HEK293T (cell line): ENCODE data around the gene PBX1.

Experiments used
- BHLHE40 ChIP-seq: fragments of 450-650 bp; IDR thresholded peaks from 2 replicates; pipeline ENCODE4 v1.6.1; 2016; ENCODE audit warnings: mild to moderate bottlenecking, moderate library complexity, borderline replicate concordance
- FOXA1 ChIP-seq: fragments of 450-650 bp; IDR thresholded peaks from 2 replicates; pipeline ENCODE4 v1.6.1; 2016; ENCODE audit warnings: mild to moderate bottlenecking
- HDGF ChIP-seq: fragments of 450-650 bp; IDR thresholded peaks from 2 replicates; pipeline ENCODE4 v1.6.1; 2017; ENCODE audit warnings: antibody characterized with exemption, borderline replicate concordance
- NFRKB ChIP-seq: fragments of 450-650 bp; IDR thresholded peaks from 2 replicates; pipeline ENCODE4 v1.6.1; 2016; ENCODE audit warnings: mild to moderate bottlenecking, moderate library complexity
- SP1 ChIP-seq: fragments of 450-650 bp; IDR thresholded peaks from 2 replicates; pipeline ENCODE4 v1.6.1; 2017
- ZNF384 ChIP-seq: fragments of 450-650 bp; IDR thresholded peaks from 2 replicates; pipeline ENCODE4 v1.6.1; 2016

GRCh38 chr1:164856381-164856780, 297.4 kb downstream of the PBX1 start:
- TF ChIP-seq FOXA1 = no peak
- no peak for TF ChIP-seq ZNF384
- no peak for TF ChIP-seq BHLHE40
- no peak for TF ChIP-seq NFRKB
- no peak for TF ChIP-seq HDGF
- no peak for TF ChIP-seq SP1
